Fibroblast of lung (primary cell): ENCODE data around the gene SERTAD3. TPM values are rescaled to one million over a fixed set of nuclear protein-coding genes. Genes with fewer than 3 reads are reported as not detected.

Source experiments
- DNase-seq, 2 donors: peaks; one replicate each; pipeline versions ENCODE4 v3.0.0 to v3.0.0-alpha.2; 2010; ENCODE audit warnings: low read depth in 2 of 2
- H2AFZ ChIP-seq: 2 replicates; pipeline ENCODE4 v1.5.1; 2012; ENCODE audit warnings: low read length, control low read depth, inconsistent platforms
- H3K27ac ChIP-seq: 2 replicates; pipeline ENCODE4 v1.5.1; 2011; ENCODE audit warnings: low read length, control low read depth; ENCODE audit not compliant: insufficient read depth
- H3K27me3 ChIP-seq: 2 replicates; pipeline ENCODE4 v1.5.1; 2011; ENCODE audit warnings: mild to moderate bottlenecking, low read length; ENCODE audit not compliant: control insufficient read depth, insufficient read depth
- H3K36me3 ChIP-seq: 2 replicates; pipeline ENCODE4 v1.5.1; 2011; ENCODE audit warnings: low read length; ENCODE audit not compliant: control insufficient read depth, insufficient read depth
- H3K4me1 ChIP-seq: 2 replicates; pipeline ENCODE4 v1.5.1; 2011; ENCODE audit warnings: low read length; ENCODE audit not compliant: control insufficient read depth, insufficient read depth; ENCODE audit errors: extremely low read depth
- H3K4me2 ChIP-seq: 2 replicates; pipeline ENCODE4 v1.5.1; 2011; ENCODE audit warnings: low read length, control low read depth; ENCODE audit not compliant: insufficient read depth; ENCODE audit errors: extremely low read depth
- H3K4me3 ChIP-seq, 4 experiments: fragments of 200-600 bp in 1 of 4; sonication (generic) in 1 of 4; replicated peaks in 1 of 4; 2 replicates each; pipeline ENCODE4 v1.5.1; 2011 to 2016; ENCODE audit warnings: low read length in 4 of 4, low read depth in 3 of 4, mild to moderate bottlenecking in 3 of 4, control low read depth in 2 of 4, inconsistent platforms in 1 of 4, mixed read lengths in 1 of 4; ENCODE audit not compliant: insufficient read depth in 1 of 4; ENCODE audit errors: control extremely low read depth in 1 of 4
- H3K79me2 ChIP-seq: 2 replicates; pipeline ENCODE4 v1.5.1; 2012; ENCODE audit warnings: mild to moderate bottlenecking, low read length, inconsistent platforms; ENCODE audit not compliant: control insufficient read depth, insufficient read depth
- H3K9ac ChIP-seq: 2 replicates; pipeline ENCODE4 v1.5.1; 2011; ENCODE audit warnings: mild to moderate bottlenecking, low read length, control low read depth; ENCODE audit not compliant: insufficient read depth
- H3K9me3 ChIP-seq: 2 replicates; pipeline ENCODE4 v1.5.1; 2012; ENCODE audit warnings: low read depth, low read length; ENCODE audit not compliant: control insufficient read depth, insufficient read depth
- H4K20me1 ChIP-seq: 2 replicates; pipeline ENCODE4 v1.5.1; 2011; ENCODE audit warnings: low read length; ENCODE audit not compliant: control insufficient read depth, insufficient read depth; ENCODE audit errors: extremely low read depth
- CTCF ChIP-seq, 2 donors: IDR thresholded peaks in 1 of 2; conservative IDR thresholded peaks in 1 of 2; 1 replicate in 1 of 2; 2 replicates in 1 of 2; pipeline ENCODE4 v1.5.1; 2011 to 2012; ENCODE audit warnings: low read length in 2 of 2, control low read depth in 1 of 2, inconsistent platforms in 1 of 2, low read depth in 1 of 2, mild to moderate bottlenecking in 1 of 2
- EZH2 ChIP-seq: IDR thresholded peaks from 2 replicates; pipeline ENCODE4 v1.5.1; 2012; ENCODE audit warnings: low read length, control low read depth, mild to moderate bottlenecking; ENCODE audit errors: missing control alignments
- polyA plus RNA-seq, 2 donors: library from polyadenylated mRNA; depleted of rRNA in 1 of 2; stranded (reverse) in 1 of 2; unstranded in 1 of 2; fragments of >200 nt; gene quantifications; 2 replicates each; pipeline ENCODE4 v1.2.1, GENCODE V29; 2011 to 2012; ENCODE audit warnings: missing spikeins in 1 of 2
- total RNA-seq: library from RNA; depleted of rRNA; stranded (reverse); fragments of >200 nt; gene quantifications from 2 replicates; pipeline ENCODE4 v1.2.1, GENCODE V29; 2014

The SERTAD3 gene
- total and polyA plus RNA-seq, 2 donors (not counting 1 experiment from before 2014, with no cell fraction given): 22.3 to 24.8 TPM

DNA sequence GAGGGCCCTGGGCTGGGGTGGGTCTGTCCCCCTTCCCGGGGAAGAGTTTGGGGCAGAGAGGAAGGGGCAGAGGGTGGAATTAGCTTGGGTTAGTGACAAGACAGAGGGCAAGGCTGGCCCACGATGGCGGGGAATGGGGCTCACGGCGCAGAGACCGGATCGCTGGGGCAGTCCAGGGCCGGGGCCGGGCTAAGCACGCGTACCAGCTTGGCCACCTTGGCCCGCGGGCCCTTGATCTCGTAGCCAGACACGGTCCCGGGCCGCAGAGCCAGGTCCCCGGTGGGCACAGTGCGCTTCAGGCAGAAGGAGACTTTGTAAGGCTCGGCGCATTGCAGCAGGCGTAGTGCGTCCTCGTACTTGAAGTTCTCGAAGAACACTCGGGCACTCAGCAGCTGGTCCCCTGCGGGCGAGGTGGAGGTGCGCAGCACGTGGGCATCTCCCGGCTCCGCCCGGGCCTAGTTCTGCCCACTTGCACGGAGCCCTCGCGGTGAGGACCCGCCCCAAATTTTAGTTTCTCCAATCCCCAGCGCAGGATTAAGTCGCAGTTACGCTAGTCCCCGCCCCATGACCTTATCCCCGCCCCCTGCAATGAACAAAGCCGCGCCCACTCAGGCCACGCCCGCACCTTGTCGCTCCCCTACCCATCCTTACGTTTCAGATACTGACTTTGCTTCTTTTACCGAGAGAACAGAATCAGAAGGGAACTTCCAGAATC lies 45.6 kb downstream of the SERTAD3 start:
- Histone ChIP-seq H2AFZ (no peak overlapping the region), H4K20me1 (no peaks in the 10 kb centered on the region), H3K79me2 (no peaks in the 10 kb centered on the region), H3K9me3 (no peaks in the 10 kb centered on the region), H3K27me3 (no peaks in the 10 kb centered on the region), H3K27ac (no peak overlapping the region), H3K4me1 (no peaks in the 10 kb centered on the region), H3K9ac (no peak overlapping the region), H3K4me3 (no peak overlapping the region), H3K4me2 (no peak overlapping the region), H3K36me3 (no peaks in the 10 kb centered on the region)
- no peak for TF ChIP-seq CTCF (conservative IDR thresholded peaks at IDR 0.05 in 1 of 2, IDR thresholded peaks at IDR 0.05 in 1 of 2; ENCODE audit: low read depth in 1 of 2, low read length in 2 of 2)
- TF ChIP-seq EZH2: no peak
- peak in 1 of 2 donors; percentile 55 for DNase-seq

DNA sequence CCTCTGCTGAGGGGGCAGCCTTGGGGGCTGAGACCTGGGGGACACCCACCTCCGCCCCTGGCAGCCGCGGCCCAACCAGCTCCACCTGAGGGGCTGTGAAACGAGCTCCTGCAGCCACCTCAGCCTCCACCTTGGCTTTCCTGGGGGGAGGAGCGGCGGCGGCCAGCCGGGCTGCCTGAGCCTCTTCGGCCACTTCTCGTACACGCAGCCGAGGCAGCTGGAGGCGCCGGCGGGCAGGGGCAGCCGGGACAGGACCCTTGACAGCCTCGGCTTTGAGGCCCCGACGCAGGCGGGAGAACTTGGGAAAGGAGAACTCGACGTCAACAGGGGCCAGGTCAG lies 46.6 kb downstream of the SERTAD3 start:
- Histone ChIP-seq H3K79me2 (no peaks in the 10 kb centered on the region), H3K4me1 (no peaks in the 10 kb centered on the region), H4K20me1 (no peaks in the 10 kb centered on the region), H3K4me3 (no peak overlapping the region), H3K4me2 (no peak overlapping the region), H3K9ac (no peak overlapping the region), H3K27me3 (no peaks in the 10 kb centered on the region), H3K27ac (no peak overlapping the region), H3K9me3 (no peaks in the 10 kb centered on the region), H2AFZ (no peak overlapping the region), H3K36me3 (no peaks in the 10 kb centered on the region)
- TF ChIP-seq CTCF (conservative IDR thresholded peaks at IDR 0.05 in 1 of 2, IDR thresholded peaks at IDR 0.05 in 1 of 2; ENCODE audit: low read depth in 1 of 2, low read length in 2 of 2): no peak
- no peak for TF ChIP-seq EZH2
- no peak for DNase-seq

DNA sequence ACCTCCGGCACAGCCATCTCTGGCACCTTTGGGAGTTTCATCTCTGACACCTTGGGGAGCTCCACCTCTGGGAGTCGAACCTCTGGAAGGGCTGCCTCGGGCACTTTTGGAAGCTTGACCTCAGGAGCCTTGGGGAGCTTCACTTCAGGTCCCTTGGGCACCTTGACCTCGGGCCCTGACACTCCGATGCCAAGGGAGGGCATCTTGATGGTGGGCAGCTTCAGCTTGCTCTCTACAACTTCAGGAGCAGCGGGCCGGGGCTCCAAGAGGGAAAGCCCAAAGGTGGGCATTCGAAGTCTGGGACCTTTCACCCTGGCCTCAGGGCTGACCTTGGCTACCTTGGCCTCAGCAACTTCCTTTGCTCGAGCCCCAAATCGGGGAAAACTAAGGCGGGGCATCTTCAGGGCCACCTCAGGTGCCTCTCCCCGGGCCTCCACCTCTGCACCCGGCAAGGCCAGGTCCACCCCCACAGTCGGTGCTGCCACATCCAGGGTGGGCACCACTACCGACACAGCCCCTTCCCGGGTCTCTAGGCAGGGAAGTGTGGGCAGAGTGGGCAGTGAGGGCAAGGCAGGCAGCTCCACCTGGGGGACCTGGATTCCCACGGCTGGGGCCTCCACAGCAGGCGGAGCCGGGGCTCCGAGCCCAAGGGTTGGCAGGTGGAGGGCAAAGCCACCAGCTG lies 47.1 kb downstream of the SERTAD3 start:
- Histone ChIP-seq H3K27me3 (no peaks in the 10 kb centered on the region), H3K4me3 (no peak overlapping the region), H4K20me1 (no peaks in the 10 kb centered on the region), H2AFZ (no peak overlapping the region), H3K9ac (no peak overlapping the region), H3K4me1 (no peaks in the 10 kb centered on the region), H3K9me3 (no peaks in the 10 kb centered on the region), H3K36me3 (no peaks in the 10 kb centered on the region), H3K79me2 (no peaks in the 10 kb centered on the region), H3K4me2 (no peak overlapping the region), H3K27ac (no peak overlapping the region)
- no peak for DNase-seq
- no peak for TF ChIP-seq EZH2
- TF ChIP-seq CTCF (conservative IDR thresholded peaks at IDR 0.05 in 1 of 2, IDR thresholded peaks at IDR 0.05 in 1 of 2; ENCODE audit: low read depth in 1 of 2, low read length in 2 of 2): no peak
